HCT116 (cell line): ENCODE measurements around the gene TAF4. TPM values are rescaled to one million over a fixed set of nuclear protein-coding genes. Genes with fewer than 3 reads are reported as not detected.

Source experiments
- ATAC-seq: fragments of 200-7000 bp; cut with Tn5 transposase; 2 replicates; pipeline ENCODE4 v1.9.1; 2020; ENCODE audit warnings: mild to moderate bottlenecking, moderate library complexity
- BruUV-seq: library from RNA; stranded (reverse); fragments of 400-500 nt; replicated peaks from 2 replicates; lab custom pipeline; 2021; lab: Mats Ljungman, UMichigan
- CTCF ChIA-PET: fragments of 300-600 bp; sonication (Branson Sonifier 250); formaldehyde crosslinking; loops from one replicate; lab custom pipeline; 2021; ENCODE audit warnings: antibody characterized with exemption; lab: Charles Lee
- POLR2A ChIA-PET: fragments of 300-600, 350-600 bp; sonication (Branson Sonifier 250); formaldehyde crosslinking; loops from one replicate; lab custom pipeline; 2021; ENCODE audit warnings: antibody characterized with exemption; lab: Charles Lee
- RAD21 ChIA-PET, 2 experiments: fragments of 300-600 bp; sonication (Branson Sonifier 250); formaldehyde crosslinking; loops; one replicate each; lab custom pipeline; 2023; ENCODE audit warnings: low total read pairs in 2 of 2; ENCODE audit not compliant: uncharacterized antibody in 2 of 2, unreplicated experiment in 2 of 2, low non-redundant PET in 1 of 2; lab: Charles Lee
- DNase-seq: peaks from one replicate; pipeline ENCODE4 v3.0.0-alpha.2; 2010; ENCODE audit warnings: low read depth, low spot score
- H2AFZ ChIP-seq: fragments of 200-600 bp; shearing (Covaris generic), sonication (generic); 2 replicates; pipeline ENCODE4 v1.6.1; 2017; ENCODE audit warnings: low read depth, mixed run types, mixed read lengths, antibody characterized with exemption, low read length; ENCODE audit not compliant: poor library complexity, severe bottlenecking
- H3K27ac ChIP-seq: 2 replicates; pipeline ENCODE4 v1.5.1; 2012; ENCODE audit warnings: low read depth, low read length
- H3K27me3 ChIP-seq: fragments of 200-600 bp; sonication (generic); 2 replicates; pipeline ENCODE4 v1.6.1; 2016; ENCODE audit warnings: mixed run types, low read length, mixed read lengths; ENCODE audit not compliant: insufficient read depth
- H3K36me3 ChIP-seq, 2 experiments: fragments of 200-500 bp in 1 of 2; fragments of 200-600 bp in 1 of 2; sonication (Bioruptor generic) in 1 of 2; sonication (generic) in 1 of 2; 2 replicates each; pipeline versions ENCODE4 v1.5.1 to v1.6.1; 2014 to 2016; ENCODE audit warnings: low read length in 2 of 2, inconsistent platforms in 1 of 2, mixed read lengths in 1 of 2, mixed run types in 1 of 2; ENCODE audit not compliant: insufficient read depth in 2 of 2, control insufficient read depth in 1 of 2
- H3K4me1 ChIP-seq, 2 experiments: fragments of 200-600 bp in 1 of 2; sonication (generic) in 1 of 2; 2 replicates each; pipeline versions ENCODE4 v1.5.1 to v1.6.1; 2012 to 2017; ENCODE audit warnings: low read length in 2 of 2, inconsistent platforms in 1 of 2, mild to moderate bottlenecking in 1 of 2, mixed read lengths in 1 of 2, mixed run types in 1 of 2, moderate library complexity in 1 of 2; ENCODE audit not compliant: insufficient read depth in 2 of 2, control insufficient read depth in 1 of 2
- H3K4me2 ChIP-seq: fragments of 200-600 bp; sonication (generic); 2 replicates; pipeline ENCODE4 v1.6.1; 2017; ENCODE audit warnings: mixed run types, low read length, mixed read lengths
- H3K4me3 ChIP-seq, 2 experiments: fragments of 200-600 bp in 1 of 2; sonication (generic) in 1 of 2; replicated peaks in 1 of 2; 2 replicates each; pipeline ENCODE4 v1.5.1; 2011 to 2016; ENCODE audit warnings: low read length in 2 of 2, control low read depth in 1 of 2, low read depth in 1 of 2, mild to moderate bottlenecking in 1 of 2, mixed read lengths in 1 of 2, mixed run types in 1 of 2
- H3K79me2 ChIP-seq: fragments of 200-600 bp; sonication (generic); 2 replicates; pipeline ENCODE4 v1.6.1; 2017; ENCODE audit warnings: mild to moderate bottlenecking, mixed run types, low read length, moderate library complexity, mixed read lengths; ENCODE audit not compliant: insufficient read depth
- H3K9ac ChIP-seq: fragments of 200-600 bp; sonication (generic); 2 replicates; pipeline ENCODE4 v1.6.1; 2016; ENCODE audit warnings: low read length, mixed read lengths
- H3K9me2 ChIP-seq: fragments of 200-600 bp; sonication (generic), shearing (Covaris generic); 2 replicates; pipeline ENCODE4 v1.6.1; 2017; ENCODE audit warnings: mixed run types, mild to moderate bottlenecking, moderate library complexity; ENCODE audit not compliant: insufficient read depth
- H3K9me3 ChIP-seq, 2 experiments: fragments of 200-500 bp in 1 of 2; fragments of 200-600 bp in 1 of 2; sonication (Bioruptor generic) in 1 of 2; sonication (generic) in 1 of 2; 2 replicates each; pipeline ENCODE4 v1.6.1; 2014 to 2017; ENCODE audit warnings: low read length in 2 of 2, mixed read lengths in 2 of 2, inconsistent platforms in 1 of 2, low read depth in 1 of 2, mild to moderate bottlenecking in 1 of 2, mixed run types in 1 of 2, moderate library complexity in 1 of 2; ENCODE audit not compliant: control insufficient read depth in 1 of 2, insufficient read depth in 1 of 2
- H4K20me1 ChIP-seq: fragments of 200-600 bp; sonication (generic), shearing (Covaris generic); 2 replicates; pipeline ENCODE4 v1.6.1; 2017; ENCODE audit warnings: mixed run types, mild to moderate bottlenecking, moderate library complexity; ENCODE audit not compliant: insufficient read depth
- CBX3 ChIP-seq: IDR thresholded peaks from 2 replicates; pipeline ENCODE4 v1.6.1; 2012; ENCODE audit warnings: low read depth
- CEBPB ChIP-seq: IDR thresholded peaks from 2 replicates; pipeline ENCODE4 v1.6.1; 2012; ENCODE audit warnings: low read depth
- CTCF ChIP-seq, 3 experiments: fragments of 200-600 bp in 1 of 3; sonication (generic) in 1 of 3; IDR thresholded peaks in 2 of 3; conservative IDR thresholded peaks in 1 of 3; 2 replicates each; pipeline ENCODE4 v1.5.1; 2012 to 2017; ENCODE audit warnings: low read depth in 2 of 3, low read length in 2 of 3, antibody characterized with exemption in 1 of 3, borderline replicate concordance in 1 of 3, control low read depth in 1 of 3, mild to moderate bottlenecking in 1 of 3, mixed read lengths in 1 of 3, mixed run types in 1 of 3, moderate library complexity in 1 of 3; ENCODE audit not compliant: insufficient read depth in 1 of 3
- RAD21 ChIP-seq: IDR thresholded peaks from 2 replicates; pipeline ENCODE4 v1.6.1; 2012; ENCODE audit warnings: low read depth, mild to moderate bottlenecking
- REST ChIP-seq: IDR thresholded peaks from 2 replicates; pipeline ENCODE4 v1.6.1; 2012; ENCODE audit warnings: low read depth
- SRF ChIP-seq: IDR thresholded peaks from 2 replicates; pipeline ENCODE4 v1.6.1; 2012; ENCODE audit warnings: low read depth
- TCF7L2 ChIP-seq: IDR thresholded peaks from 2 replicates; pipeline ENCODE4 v1.7.0; 2011; ENCODE audit warnings: borderline replicate concordance, inconsistent platforms; ENCODE audit not compliant: insufficient read depth, insufficient read length; ENCODE audit errors: extremely low read depth
- YY1 ChIP-seq: IDR thresholded peaks from 2 replicates; pipeline ENCODE4 v1.6.1; 2011; ENCODE audit warnings: low read length, low read depth, moderate library complexity, mild to moderate bottlenecking; ENCODE audit not compliant: insufficient replicate concordance; ENCODE audit errors: extremely low read depth
- ZNF274 ChIP-seq: fragments of 200-500 bp; sonication (Bioruptor generic); IDR thresholded peaks from 2 replicates; pipeline ENCODE4 v1.6.1; 2014; ENCODE audit warnings: mild to moderate bottlenecking, low read depth, low read length, inconsistent platforms
- intact Hi-C: fragments of 100-400 bp; cut with micrococcal nuclease; formaldehyde crosslinking; loops from 2 replicates; pipeline ENCODE4 v1.10.0; 2022
- total RNA-seq: library from RNA; stranded (reverse); gene quantifications from one replicate; pipeline ENCODE4 v1.2.1, GENCODE V29; 2021; ENCODE audit not compliant: unreplicated experiment

TAF4 gene
- total RNA-seq, 1 experiment from 2014 or later = 26.8 TPM

GRCh38 chr20:61937146-61937962 lies 128.3 kb downstream of the TAF4 start:
- Histone ChIP-seq H3K9me2 (no peaks in the 10 kb centered on the region), H3K4me1 (no peaks in the 10 kb centered on the region), H3K9ac (no peak overlapping the region), H2AFZ (no peak overlapping the region), H4K20me1 (no peaks in the 10 kb centered on the region), H3K27ac (no peak overlapping the region), H3K4me3 (no peak overlapping the region), H3K27me3 (no peaks in the 10 kb centered on the region), H3K4me2 (no peak overlapping the region), H3K9me3 (no peaks in the 10 kb centered on the region), H3K36me3 (no peaks in the 10 kb centered on the region), H3K79me2 (no peaks in the 10 kb centered on the region)
- intact Hi-C loops = no loop called here
- ChIA-PET RAD21 (no interaction called here), CTCF (no interaction called here), POLR2A (no interaction called here)
- TF ChIP-seq SRF (no peak), REST (no peak), CEBPB (no peak), CBX3 (no peak), RAD21 (no peak), ZNF274 (no peak), TCF7L2 (no peak), YY1 (no peak), CTCF (IDR thresholded peaks at IDR 0.05 in 2 of 3, conservative IDR thresholded peaks at IDR 0.05 in 1 of 3; ENCODE audit: borderline replicate concordance in 1 of 3, insufficient read depth in 1 of 3, low read depth in 2 of 3, low read length in 2 of 3) (no peak)
- no TSS peak for BruUV-seq
- DNase-seq = no peak
- ATAC-seq = 0 out of 2 replicates have a peak, but pooled peaks have one; percentile 13
